ENCODE measurements around the gene CLOCK. TPM values are rescaled to one million over a fixed set of nuclear protein-coding genes. Genes with fewer than 3 reads are reported as not detected.

Gene CLOCK
- total and polyA plus RNA-seq, 9 of the 15 experiments (the other 6 are each of a cell fraction or from before 2014, with no cell fraction given) = 3.7 to 14.4 (median 9.4) TPM

DNA sequence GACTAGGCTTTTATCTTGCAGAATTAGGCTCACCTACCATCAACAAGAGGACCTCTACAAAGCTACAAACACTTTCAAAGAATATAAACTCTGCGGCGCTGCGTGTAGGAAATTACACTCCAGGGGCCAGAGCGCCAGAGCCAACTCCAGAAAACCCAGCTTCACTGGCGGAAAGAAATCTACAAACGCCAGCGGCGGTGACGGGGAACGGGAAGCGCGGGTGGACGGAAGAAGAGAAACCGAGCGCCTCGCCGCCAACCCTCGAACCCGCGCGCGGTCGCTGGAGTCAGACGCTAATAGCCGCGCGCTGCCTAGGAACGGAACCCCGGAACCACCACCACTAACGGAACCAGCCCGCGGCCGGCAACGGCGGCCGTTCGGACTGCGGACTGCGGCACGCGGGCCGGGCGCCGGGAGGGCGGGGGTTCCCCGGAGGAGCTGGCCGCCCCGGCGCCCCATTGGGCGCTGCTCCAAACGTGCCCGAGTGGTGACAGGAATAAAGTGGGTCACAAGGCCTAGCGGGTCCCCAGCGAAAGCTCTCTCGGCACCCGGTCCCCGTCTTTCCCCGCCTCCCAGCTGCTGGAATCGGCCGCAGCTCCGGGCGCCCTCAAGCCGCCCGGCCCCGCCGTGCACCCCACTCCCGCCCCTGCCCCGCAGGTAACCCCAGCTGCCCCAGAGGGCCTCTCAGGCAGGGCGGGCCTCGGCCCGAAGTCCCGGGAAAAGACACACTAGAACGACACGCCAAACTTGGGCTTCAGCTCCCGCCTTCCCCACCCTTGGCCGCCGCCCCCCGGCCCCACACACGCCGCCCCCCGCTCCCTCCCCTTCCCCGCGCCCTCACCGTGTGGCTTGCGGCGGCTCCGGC, 836 bp downstream of the CLOCK start:
- intact Hi-C loops (cut with micrococcal nuclease) (loop anchor here (2.0 to 10.0 kb wide), 6 partner anchors 91 to 361 kb away; partner anchors contain the start of genes NMU and SRD5A3), in situ Hi-C loops (cut with MboI) (loop anchor here (10.0 kb wide), 1 partner anchor 201 kb away; the partner anchor contains the start of gene SRD5A3)
- H3K27ac ChIP-seq (ENCODE audit: extremely low read depth, low read depth, low read length) = peak overlapping the region; percentile 91
- no peaks in the 10 kb centered on the region for H3K27me3 ChIP-seq (ENCODE audit: control insufficient read depth in 2 of 2, insufficient read depth in 2 of 2, low read length in 2 of 2)
- H3K36me3 ChIP-seq (ENCODE audit: control insufficient read depth, insufficient read depth, low read length) = no peaks in the 10 kb centered on the region
- peak; percentile 74 to 84 (median 76) for DNase-seq (ENCODE audit: extremely low read depth in 1 of 4, low spot score in 3 of 4)
- peaks cover 51% of the 10 kb centered on the region for H3K79me2 ChIP-seq (ENCODE audit: control insufficient read depth, insufficient read depth, low read length)
- H3K4me3 ChIP-seq = peak overlapping the region; percentile 50
- under 1% methylated on average over 49 of the region's 87 CpGs for WGBS (ENCODE audit: insufficient coverage, low coverage, missing lambda C conversion rate)
- peak overlapping the region; percentile 41 for H2AFZ ChIP-seq (ENCODE audit: low read depth, low read length)
- peak; percentile 40 for FAIRE-seq
- no TSS peak for BruUV-seq (replicated peaks)
- H3K4me2 ChIP-seq (ENCODE audit: insufficient read depth, low read length) = peak overlapping the region; percentile 80
- no peaks in the 10 kb centered on the region for H3K9me3 ChIP-seq (replicated peaks; ENCODE audit: control insufficient read depth, insufficient read depth, low read depth, low read length)
- ChIA-PET POLR2A (interaction anchor here (0.6 to 1.1 kb wide), 5 partner anchors 11 to 1095 kb away, joined by 3 to 9 read pairs (median 4); partner anchors contain the start of gene NMU), CTCF (ENCODE audit: low intra/inter-chr PET ratio) (no interaction called here)
- ATAC-seq = peak; percentile 69
- peak overlapping the region; percentile 72 to 95 for H3K9ac ChIP-seq (ENCODE audit: insufficient read depth in 1 of 2, low read depth in 2 of 2, low read length in 2 of 2)
- H3K4me1 ChIP-seq (replicated peaks in 1 of 2; ENCODE audit: control insufficient read depth in 2 of 2, insufficient read depth in 2 of 2, low read length in 2 of 2) = peaks cover 9 to 32% of the 10 kb centered on the region in 2 experiments; a peak in 4 of 5 replicates
- H4K20me1 ChIP-seq (replicated peaks; ENCODE audit: control insufficient read depth, insufficient read depth, low read length) = no peaks in the 10 kb centered on the region
- H3K9me1 ChIP-seq (ENCODE audit: control insufficient read depth, insufficient read depth, low read length) = no peaks in the 10 kb centered on the region
- TF ChIP-seq TFE3 (CRISPR knock-in tag; IDR thresholded peaks at IDR 0.05) (no peak), MEIS2 (IDR thresholded peaks at IDR 0.05; ENCODE audit: partially characterized antibody) (peak; percentile 32), ILK (tag; IDR thresholded peaks at IDR 0.05; ENCODE audit: borderline replicate concordance, low read depth) (no peak), ZNF77 (CRISPR knock-in tag; IDR thresholded peaks at IDR 0.05) (no peak), ZNF518B (CRISPR knock-in tag; IDR thresholded peaks at IDR 0.05) (no peak), BACH1 (tag; IDR thresholded peaks at IDR 0.05) (no peak), CBFB (CRISPR knock-in tag; IDR thresholded peaks at IDR 0.05) (no peak), NELFE (IDR thresholded peaks at IDR 0.05; ENCODE audit: insufficient read depth, insufficient read length) (no peak)
- TF ChIP-seq, protein P1, sequence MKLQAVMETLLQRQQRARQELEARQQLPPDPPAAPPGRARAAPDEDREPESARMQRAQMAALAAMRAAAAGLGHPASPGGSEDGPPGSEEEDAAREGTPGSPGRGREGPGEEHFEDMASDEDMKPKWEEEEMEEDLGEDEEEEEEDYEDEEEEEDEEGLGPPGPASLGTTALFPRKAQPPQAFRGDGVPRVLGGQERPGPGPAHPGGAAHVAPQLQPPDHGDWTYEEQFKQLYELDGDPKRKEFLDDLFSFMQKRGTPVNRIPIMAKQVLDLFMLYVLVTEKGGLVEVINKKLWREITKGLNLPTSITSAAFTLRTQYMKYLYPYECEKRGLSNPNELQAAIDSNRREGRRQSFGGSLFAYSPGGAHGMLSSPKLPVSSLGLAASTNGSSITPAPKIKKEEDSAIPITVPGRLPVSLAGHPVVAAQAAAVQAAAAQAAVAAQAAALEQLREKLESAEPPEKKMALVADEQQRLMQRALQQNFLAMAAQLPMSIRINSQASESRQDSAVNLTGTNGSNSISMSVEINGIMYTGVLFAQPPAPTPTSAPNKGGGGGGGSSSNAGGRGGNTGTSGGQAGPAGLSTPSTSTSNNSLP (IDR thresholded peaks at IDR 0.05; ENCODE audit: borderline replicate concordance, low read depth, low read length) = no peak
- TF ChIP-seq, protein P2, sequence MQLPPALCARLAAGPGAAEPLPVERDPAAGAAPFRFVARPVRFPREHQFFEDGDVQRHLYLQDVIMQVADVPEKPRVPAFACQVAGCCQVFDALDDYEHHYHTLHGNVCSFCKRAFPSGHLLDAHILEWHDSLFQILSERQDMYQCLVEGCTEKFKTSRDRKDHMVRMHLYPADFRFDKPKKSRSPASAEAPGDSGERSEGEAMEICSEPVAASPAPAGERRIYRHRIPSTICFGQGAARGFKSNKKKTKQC (CRISPR knock-in tag; IDR thresholded peaks at IDR 0.05) = peak; percentile 41; the same call in 1 of the 2 replicates

Measured in K562 (cell line).